T-cell (primary cell): Measurements from ENCODE around the gene PTGES. TPM values are rescaled to one million over a fixed set of nuclear protein-coding genes. Genes with fewer than 3 reads are reported as not detected.
"Not testable (repeated sequence)": the region's sequence is repeated elsewhere in the genome, so short reads cannot be mapped to it uniquely, and the experiment has no call there.

Source experiments
- ATAC-seq, 4 experiments: fragments of 200-7000 bp in 3 of 4; fragments of 150-1000 bp in 1 of 4; cut with Tn5 transposase; replicated peaks in 1 of 4; 1 replicate in 3 of 4; 2 replicates in 1 of 4; pipeline ENCODE4 v1.10.0; 2021; ENCODE audit warnings: moderate library complexity in 3 of 4, mild to moderate bottlenecking in 2 of 4, moderate number of reproducible peaks in 1 of 4
- CTCF ChIA-PET, 2 donors: fragments of 300-600 bp; sonication (Branson Sonifier 250); formaldehyde crosslinking; loops; one replicate each; lab custom pipeline; 2022; ENCODE audit warnings: antibody characterized with exemption in 2 of 2; lab: Charles Lee
- POLR2A ChIA-PET, 2 donors: fragments of 300-600 bp; sonication (Branson Sonifier 250); formaldehyde crosslinking; loops; one replicate each; lab custom pipeline; 2022; ENCODE audit warnings: antibody characterized with exemption in 2 of 2; lab: Charles Lee
- DNase-seq, 35 experiments: peaks; one replicate each; pipeline versions ENCODE4 v3.0.0 to v3.0.0-alpha.2; 2013 to 2023
- H3K27ac ChIP-seq: one replicate; pipeline ENCODE4 v1.5.1; 2013; ENCODE audit warnings: low read length
- H3K27me3 ChIP-seq, 2 experiments: replicated peaks in 1 of 2; 1 replicate in 1 of 2; 2 replicates in 1 of 2; pipeline versions ENCODE4 v1.6.1 to v1.7.0; 2013; ENCODE audit warnings: low read length in 1 of 2, mixed read lengths in 1 of 2; ENCODE audit not compliant: control insufficient read depth in 2 of 2, insufficient read depth in 2 of 2; ENCODE audit errors: extremely low read depth in 1 of 2
- H3K36me3 ChIP-seq, 2 donors: 1 replicate in 1 of 2; 2 replicates in 1 of 2; pipeline versions ENCODE4 v1.6.1 to v1.7.0; 2013; ENCODE audit warnings: low read length in 1 of 2; ENCODE audit not compliant: control insufficient read depth in 2 of 2, insufficient read depth in 1 of 2; ENCODE audit errors: extremely low read depth in 1 of 2
- H3K4me1 ChIP-seq, 2 experiments: 1 replicate in 1 of 2; 2 replicates in 1 of 2; pipeline versions ENCODE4 v1.6.1 to v1.7.0; 2013; ENCODE audit warnings: low read length in 2 of 2, mixed read lengths in 1 of 2; ENCODE audit not compliant: insufficient read depth in 2 of 2, control insufficient read depth in 1 of 2; ENCODE audit errors: extremely low read depth in 1 of 2
- H3K4me3 ChIP-seq, 2 donors: 1 replicate in 1 of 2; 2 replicates in 1 of 2; pipeline versions ENCODE4 v1.5.1 to v1.7.0; 2013; ENCODE audit warnings: mild to moderate bottlenecking in 2 of 2, low read length in 1 of 2, moderate library complexity in 1 of 2; ENCODE audit not compliant: control insufficient read depth in 1 of 2; ENCODE audit errors: extremely low read depth in 1 of 2
- H3K9me3 ChIP-seq: 2 replicates; pipeline ENCODE4 v1.7.0; 2013
- H3K27ac Mint-ChIP-seq, 2 donors: one replicate each; pipeline ENCODE4 v1.8.0; 2020 to 2021; ENCODE audit warnings: mild to moderate bottlenecking in 2 of 2, mixed read lengths in 2 of 2
- H3K27me3 Mint-ChIP-seq, 2 donors: one replicate each; pipeline ENCODE4 v1.8.0; 2021 to 2022; ENCODE audit warnings: mixed read lengths in 2 of 2
- H3K36me3 Mint-ChIP-seq: one replicate; pipeline ENCODE4 v1.8.0; 2021; ENCODE audit warnings: mixed read lengths
- H3K4me1 Mint-ChIP-seq, 3 donors: one replicate each; pipeline ENCODE4 v1.8.0; 2020 to 2022; ENCODE audit warnings: mixed read lengths in 3 of 3, mild to moderate bottlenecking in 1 of 3
- H3K4me3 Mint-ChIP-seq, 3 donors: one replicate each; pipeline ENCODE4 v1.8.0; 2020 to 2022; ENCODE audit warnings: mild to moderate bottlenecking in 3 of 3, mixed read lengths in 3 of 3, moderate library complexity in 3 of 3
- H3K9me3 Mint-ChIP-seq, 3 donors: one replicate each; pipeline ENCODE4 v1.8.0; 2020 to 2022; ENCODE audit warnings: mixed read lengths in 3 of 3
- WGBS: methylation state at CpG from one replicate; pipeline ENCODE4 v1.1.5; 2013; ENCODE audit warnings: missing lambda C conversion rate; ENCODE audit not compliant: insufficient coverage; 5-methylcytosine and 5-hydroxymethylcytosine counted together
- total RNA-seq, 35 experiments: library from RNA in 6 of 35; stranded (reverse) in 6 of 35; fragments of 120-200 nt in 1 of 35; gene quantifications; one replicate each; pipeline versions ENCODE4 v1.2.1 to v1.2.4 and lab custom pipeline; 2013 to 2026

PTGES gene
- total RNA-seq, 5 donors from 2014 or later (not counting 1 experiment from before 2014, with no cell fraction given), result not detected

- no peaks in the 10 kb centered on the region for H3K9me3 Mint-ChIP-seq
- H3K9me3 ChIP-seq, result no peaks in the 10 kb centered on the region
- ATAC-seq (no peak), DNase-seq (no peak)
- H3K27ac ChIP-seq, result no peak overlapping the region
- WGBS, result 73% methylated on average over 23 of the region's 31 CpGs
- H3K27me3 Mint-ChIP-seq, result peaks cover 0 to 10% of the 10 kb centered on the region in 2 donors
- ChIA-PET CTCF (interaction anchor here in 1 of 2 donors (0.6 kb wide), 1 partner anchor 1826 kb away, joined by 3 read pairs; no protein-coding TSS in a partner anchor), POLR2A (interaction anchor here in 1 of 2 donors (0.7 kb wide), 1 partner anchor 391 kb away, joined by 3 read pairs; no protein-coding TSS in a partner anchor)
- H3K27ac Mint-ChIP-seq, result no peak overlapping the region
- peaks cover 0 to 41% of the 10 kb centered on the region in 2 experiments for H3K27me3 ChIP-seq
- no peaks in the 10 kb centered on the region for H3K36me3 Mint-ChIP-seq
- H3K4me1 Mint-ChIP-seq, result peaks cover 11 to 20% (median 18%) of the 10 kb centered on the region in 3 donors
- no peak overlapping the region for H3K4me3 ChIP-seq
- peaks cover 0 to 16% of the 10 kb centered on the region in 2 experiments for H3K4me1 ChIP-seq
- H3K36me3 ChIP-seq, result no peaks in the 10 kb centered on the region
- peak overlapping the region in 1 of 3 donors; percentile 55 for H3K4me3 Mint-ChIP-seq
Observed at GRCh38 chr9:129751841-129752801, 721 bp downstream of the PTGES start.

DNA sequence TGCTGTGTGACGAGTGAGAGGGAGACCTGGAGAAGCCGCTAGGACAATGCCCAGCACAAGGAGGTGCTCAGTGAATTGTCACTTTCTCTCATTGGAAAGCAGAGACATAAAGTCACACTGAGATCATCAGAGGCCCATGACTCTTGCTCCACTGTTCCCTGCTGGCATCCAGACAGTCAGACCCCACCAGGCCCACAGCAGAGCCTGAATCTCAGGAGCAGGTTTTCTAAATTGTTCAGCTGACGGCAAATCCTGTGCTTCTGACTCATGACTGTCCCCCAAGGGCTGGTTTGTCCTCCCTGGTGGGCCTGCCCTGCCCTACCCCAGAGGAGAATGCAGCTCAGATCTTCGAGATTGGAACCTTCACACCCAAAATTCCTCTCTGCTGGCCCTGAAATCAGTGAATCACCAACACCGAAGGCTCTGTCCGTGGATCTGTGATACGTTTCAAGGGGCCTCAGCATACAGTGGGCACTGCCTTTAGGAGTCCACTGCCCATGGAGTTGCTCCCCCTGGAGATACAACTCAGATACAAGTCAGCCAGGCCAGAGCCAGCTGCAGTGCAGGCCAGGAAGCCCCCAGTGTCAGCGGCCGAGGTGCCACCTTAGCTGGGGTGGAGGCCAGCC lies 2.7 kb downstream of the PTGES start:
- Histone ChIP-seq H3K27me3 (peaks cover 0 to 38% of the 10 kb centered on the region in 2 experiments), H3K9me3 (no peaks in the 10 kb centered on the region), H3K36me3 (no peaks in the 10 kb centered on the region), H3K27ac (no peak overlapping the region), H3K4me1 (peaks cover 0 to 11% of the 10 kb centered on the region in 2 experiments), H3K4me3 (no peak overlapping the region)
- Mint-ChIP-seq H3K27me3 (peaks cover 0 to 10% of the 10 kb centered on the region in 2 donors), H3K9me3 (no peaks in the 10 kb centered on the region), H3K36me3 (no peaks in the 10 kb centered on the region), H3K4me1 (peaks cover 9 to 16% (median 10%) of the 10 kb centered on the region in 3 donors), H3K4me3 (no peak overlapping the region), H3K27ac (no peak overlapping the region)
- DNase-seq (no peak), ATAC-seq (no peak)
- CTCF ChIA-PET, result no interaction called here
- WGBS, result 79% methylated on average over 6 of the region's 9 CpGs
- POLR2A ChIA-PET, result no interaction called here

DNA sequence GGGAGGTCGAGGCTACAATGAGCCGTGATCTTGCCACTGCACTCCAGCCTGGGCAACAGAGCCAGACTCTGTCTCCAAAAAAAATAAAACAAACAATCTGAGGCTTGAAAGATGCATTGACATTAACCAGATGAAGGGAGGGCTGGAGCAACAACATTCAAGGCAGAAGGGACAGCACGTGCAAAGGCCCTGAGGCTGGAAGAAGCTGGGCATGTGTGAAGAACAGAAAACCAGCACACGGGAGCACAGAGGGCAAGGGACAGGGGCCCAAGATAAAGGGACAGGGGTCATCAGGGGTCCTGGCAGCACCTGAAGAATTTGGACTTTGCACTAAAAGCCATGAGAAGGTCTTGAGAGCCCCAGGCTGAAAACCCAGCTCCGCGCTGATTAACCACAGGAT lies 3.3 kb downstream of the PTGES start:
- no peak overlapping the region for H3K4me3 ChIP-seq
- WGBS, result 91% methylated on average over 4 of the region's 6 CpGs
- Mint-ChIP-seq H3K4me3 (no peak overlapping the region), H3K9me3 (no peaks in the 10 kb centered on the region), H3K27ac (no peak overlapping the region), H3K4me1 (peaks cover 9 to 16% (median 10%) of the 10 kb centered on the region in 3 donors), H3K36me3 (no peaks in the 10 kb centered on the region), H3K27me3 (peaks cover 0 to 10% of the 10 kb centered on the region in 2 donors)
- DNase-seq, result no peak
- POLR2A ChIA-PET, result no interaction called here
- no peak overlapping the region for H3K27ac ChIP-seq
- H3K9me3 ChIP-seq, result no peaks in the 10 kb centered on the region
- CTCF ChIA-PET, result interaction anchor here in 1 of 2 donors (0.6 kb wide), 1 partner anchor 500 kb away, joined by 6 read pairs; no protein-coding TSS in a partner anchor
- no peaks in the 10 kb centered on the region for H3K36me3 ChIP-seq
- H3K27me3 ChIP-seq, result peaks cover 0 to 34% of the 10 kb centered on the region in 2 experiments
- peaks cover 0 to 11% of the 10 kb centered on the region in 2 experiments for H3K4me1 ChIP-seq
- ATAC-seq, result no peak

- peaks cover 9 to 16% (median 10%) of the 10 kb centered on the region in 3 donors for H3K4me1 Mint-ChIP-seq
- peaks cover 0 to 32% of the 10 kb centered on the region in 2 experiments for H3K27me3 ChIP-seq
- 79% methylated on average over 3 of the region's 4 CpGs for WGBS
- H3K36me3 Mint-ChIP-seq, H3K27ac ChIP-seq, DNase-seq, H3K9me3 Mint-ChIP-seq, H3K27ac Mint-ChIP-seq, ATAC-seq, H3K9me3 ChIP-seq, H3K36me3 ChIP-seq, POLR2A ChIA-PET, H3K4me3 Mint-ChIP-seq, H3K4me3 ChIP-seq: not testable (repeated sequence)
- peaks cover 0 to 11% of the 10 kb centered on the region in 2 experiments for H3K4me1 ChIP-seq
- peaks cover 0 to 10% of the 10 kb centered on the region in 2 donors for H3K27me3 Mint-ChIP-seq
- CTCF ChIA-PET, result interaction anchor here in 1 of 2 donors (0.6 kb wide), 1 partner anchor 500 kb away, joined by 6 read pairs; no protein-coding TSS in a partner anchor
Observed at GRCh38 chr9:129749052-129749451, 3.8 kb downstream of the PTGES start.

GRCh38 chr9:129748249-129748648 lies 4.6 kb downstream of the PTGES start:
- POLR2A ChIA-PET, result no interaction called here
- peaks cover 0 to 8% of the 10 kb centered on the region in 2 donors for H3K27me3 Mint-ChIP-seq
- no peak overlapping the region for H3K27ac ChIP-seq
- H3K4me1 ChIP-seq, result peaks cover 0 to 10% of the 10 kb centered on the region in 2 experiments
- no peaks in the 10 kb centered on the region for H3K36me3 ChIP-seq
- peaks cover 0 to 24% of the 10 kb centered on the region in 2 experiments for H3K27me3 ChIP-seq
- H3K36me3 Mint-ChIP-seq, result no peaks in the 10 kb centered on the region
- no peak overlapping the region for H3K4me3 ChIP-seq
- WGBS, result 66% methylated on average over 3 of the region's 5 CpGs
- ATAC-seq (no peak), DNase-seq (no peak)
- no peaks in the 10 kb centered on the region for H3K9me3 Mint-ChIP-seq
- H3K27ac Mint-ChIP-seq, result no peak overlapping the region
- no peak overlapping the region for H3K4me3 Mint-ChIP-seq
- H3K4me1 Mint-ChIP-seq, result peaks cover 8 to 9% (median 8%) of the 10 kb centered on the region in 3 donors
- CTCF ChIA-PET, result interaction anchor here in 1 of 2 donors (0.7 kb wide), 1 partner anchor 42 kb away, joined by 3 read pairs; no protein-coding TSS in a partner anchor
- H3K9me3 ChIP-seq, result no peaks in the 10 kb centered on the region
